SK-N-MC (cell line): ENCODE results near the gene ASIC2.

Experiments
- EZH2 ChIP-seq: fragments of 200-600 bp; sonication (generic); IDR thresholded peaks from one replicate; pipeline ENCODE4 v1.6.1; 2017; ENCODE audit warnings: antibody characterized with exemption
- FOXP2 ChIP-seq: optimal IDR thresholded peaks from 2 replicates; pipeline ENCODE3; 2011; ENCODE audit warnings: mild to moderate bottlenecking, moderate library complexity; ENCODE audit not compliant: insufficient read depth; ENCODE audit errors: extremely low read length, control extremely low read depth

DNA sequence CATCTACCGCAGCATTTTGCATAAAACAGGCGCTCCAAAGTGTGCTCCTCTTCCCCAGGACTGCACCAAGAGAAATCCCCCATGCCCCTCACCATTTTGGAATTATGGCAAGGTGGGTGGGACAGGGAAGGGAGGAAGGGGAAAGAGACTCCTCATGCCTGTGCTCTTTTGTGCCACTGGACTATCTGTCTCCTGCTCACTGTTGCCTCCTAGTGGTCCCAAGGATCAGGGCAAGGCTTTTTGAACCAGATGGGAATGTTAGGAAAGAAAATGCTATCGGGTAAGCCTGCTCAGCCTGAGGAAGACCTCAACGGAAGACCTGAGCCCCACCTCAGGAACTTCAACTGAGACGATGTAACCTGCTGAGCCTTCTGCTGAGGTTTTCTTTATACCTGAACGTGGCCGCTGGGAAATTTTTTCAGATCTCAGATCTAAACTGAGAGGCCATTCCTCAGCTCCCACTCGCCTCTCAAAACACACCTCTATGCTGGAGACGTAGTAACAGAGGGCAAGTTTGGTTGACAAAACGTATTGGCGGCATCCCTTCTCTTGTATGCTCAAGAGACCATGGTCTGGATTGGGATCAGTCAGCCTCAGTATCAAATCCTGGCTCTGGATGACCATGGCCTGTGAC lies 243.2 kb downstream of the ASIC2 start:
- TF ChIP-seq EZH2 (no peak), FOXP2 (no peak)
